Psoas muscle (tissue), 8 donors: ENCODE results near the gene RAB3IL1. TPM values are rescaled to one million over a fixed set of nuclear protein-coding genes. Genes with fewer than 3 reads are reported as not detected.

Experiments
- ATAC-seq, 4 donors: fragments of 200-7000 bp; cut with Tn5 transposase; one replicate each; pipeline ENCODE4 v1.9.1; 2020; ENCODE audit warnings: moderate library complexity in 3 of 4, mild to moderate bottlenecking in 2 of 4
- DNase-seq, 2 donors: peaks; one replicate each; pipeline ENCODE4 v3.0.0-alpha.2; 2020
- H3K27ac ChIP-seq: fragments of 200-600 bp; one replicate; pipeline ENCODE4 v1.8.0; 2022
- H3K27me3 ChIP-seq, 3 donors: fragments of 200-600 bp in 1 of 3; one replicate each; pipeline versions ENCODE4 v1.6.1 to v1.8.0; 2013 to 2022; ENCODE audit warnings: low read length in 2 of 3, mild to moderate bottlenecking in 2 of 3, moderate library complexity in 1 of 3; ENCODE audit not compliant: insufficient read depth in 3 of 3
- H3K36me3 ChIP-seq, 2 donors: fragments of 200-600 bp in 1 of 2; one replicate each; pipeline versions ENCODE4 v1.6.1 to v1.8.0; 2013 to 2022; ENCODE audit warnings: low read depth in 1 of 2, mild to moderate bottlenecking in 1 of 2, moderate library complexity in 1 of 2; ENCODE audit not compliant: insufficient read depth in 1 of 2
- H3K4me1 ChIP-seq: fragments of 200-600 bp; one replicate; pipeline ENCODE4 v1.8.0; 2022
- H3K4me3 ChIP-seq: fragments of 200-600 bp; one replicate; pipeline ENCODE4 v1.8.0; 2022; ENCODE audit warnings: mild to moderate bottlenecking
- H3K9me3 ChIP-seq: fragments of 200-600 bp; one replicate; pipeline ENCODE4 v1.8.0; 2022
- CTCF ChIP-seq: fragments of 200-600 bp; IDR thresholded peaks from one replicate; pipeline ENCODE4 v1.8.0; 2022; ENCODE audit warnings: antibody characterized with exemption
- WGBS, 3 donors: extraction: QIAGEN DNeasy Blood & Tissue Kit; methylation state at CpG; one replicate each; pipeline versions ENCODE4 v1.1.6 to v1.1.7; 2013; 5-methylcytosine and 5-hydroxymethylcytosine counted together
- intact Hi-C, 2 donors: fragments of 100-400 bp; cut with DNase I; formaldehyde crosslinking; loops; one replicate each; pipeline versions ENCODE4 v1.11.0 to v1.14.2; 2022
- polyA plus RNA-seq, 3 donors: library from polyadenylated mRNA; stranded (reverse); fragments of 200-250 nt; gene quantifications; one replicate each; pipeline ENCODE4 v1.2.3, GENCODE V29; 2013
- total RNA-seq, 4 donors: library from RNA; stranded (reverse); fragmentation: NEBNext Ultra II Directional in 2 of 4; extraction: Animal tissue kit (Norgen Biotek cat#: 25700) in 2 of 4; gene quantifications; one replicate each; pipeline versions ENCODE4 v1.2.1 to v1.2.4, GENCODE V29; 2021 to 2023
- donor health status: healthy with polysubstance abuse.
- donor health status: DM: no; HTN: no; CAD: no; lungs with moderate emphysema.
- donor health status: Bipolar disorder and iron deficiency.
- donor health status: healthy.
- donor health status: DM: yes; HTN: yes; CAD: no.
- donor health status: DM: no; HTN: no; CAD: no.
- donor health status: DM: no; HTN: no; CAD: no.
- donor health status: DM: yes; HTN: yes; CAD: no.

The RAB3IL1 gene
- total and polyA plus RNA-seq, 7 donors = 1.7 to 5.9 (median 4.9) TPM

GRCh38 chr11:61923166-61924063 lies 6.0 kb upstream of the RAB3IL1 start:
- peak; percentile 70 to 85 for DNase-seq
- H3K4me3 ChIP-seq = no peak overlapping the region

GRCh38 chr11:61922539-61922938 lies 5.2 kb upstream of the RAB3IL1 start:
- intact Hi-C loops = no loop called here
- TF ChIP-seq CTCF = no peak
- Histone ChIP-seq H3K9me3 (no peaks in the 10 kb centered on the region), H3K36me3 (no peaks in the 10 kb centered on the region), H3K27me3 (peaks cover 0 to 22% (median 7%) of the 10 kb centered on the region in 3 donors), H3K4me1 (peaks cover 7% of the 10 kb centered on the region), H3K4me3 (no peak overlapping the region), H3K27ac (peak overlapping the region; percentile 75)
- WGBS, 3 donors = 42 to 46% (median 43%) methylated on average over 6 of the region's 6 CpGs
- DNase-seq (peak; percentile 90), ATAC-seq (peak; percentile 45 to 69 (median 60))

More at GRCh38 chr11:61923166-61924063, 6.0 kb upstream of the RAB3IL1 start:
- Histone ChIP-seq H3K27me3 (peaks cover 0 to 14% (median 4%) of the 10 kb centered on the region in 3 donors), H3K27ac (peak overlapping the region; percentile 75), H3K4me1 (peaks cover 7% of the 10 kb centered on the region), H3K36me3 (no peaks in the 10 kb centered on the region), H3K9me3 (no peaks in the 10 kb centered on the region)
- ATAC-seq = peak; percentile 59 to 73 (median 72)
- no peak for TF ChIP-seq CTCF
- intact Hi-C loops = no loop called here
- 21 to 33% (median 32%) methylated on average over 18 of the region's 18 CpGs for WGBS, 3 donors

DNA sequence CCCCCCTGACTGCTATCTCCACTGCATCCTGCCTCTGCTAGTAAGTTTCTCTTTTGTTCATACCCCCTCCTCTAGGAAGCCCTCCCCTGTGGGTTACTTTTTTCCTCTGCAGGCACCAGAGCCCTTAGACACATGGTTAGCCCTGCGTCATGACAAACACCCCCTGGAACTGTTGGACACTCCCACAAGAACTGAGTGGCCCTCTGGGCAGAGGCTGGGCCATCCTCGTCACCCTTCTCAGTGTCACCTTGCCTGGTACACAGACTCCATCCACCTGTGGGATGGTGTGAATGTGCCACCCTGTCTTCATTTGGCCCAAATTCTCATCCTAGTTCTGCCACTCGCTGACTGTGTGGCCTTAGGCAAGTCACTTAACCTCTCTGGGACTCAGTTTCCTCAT lies 4.1 kb upstream of the RAB3IL1 start:
- no peak overlapping the region for H3K4me3 ChIP-seq
- no peaks in the 10 kb centered on the region for H3K36me3 ChIP-seq
- intact Hi-C loops = no loop called here
- DNase-seq (no peak), ATAC-seq (no peak)
- H3K9me3 ChIP-seq = no peaks in the 10 kb centered on the region
- peaks cover 0 to 23% (median 8%) of the 10 kb centered on the region in 3 donors for H3K27me3 ChIP-seq
- WGBS, 3 donors = 90 to 94% (median 91%) methylated on average over 3 of the region's 3 CpGs
- no peak overlapping the region for H3K27ac ChIP-seq
- TF ChIP-seq CTCF = no peak
- peaks cover 7% of the 10 kb centered on the region for H3K4me1 ChIP-seq

DNA sequence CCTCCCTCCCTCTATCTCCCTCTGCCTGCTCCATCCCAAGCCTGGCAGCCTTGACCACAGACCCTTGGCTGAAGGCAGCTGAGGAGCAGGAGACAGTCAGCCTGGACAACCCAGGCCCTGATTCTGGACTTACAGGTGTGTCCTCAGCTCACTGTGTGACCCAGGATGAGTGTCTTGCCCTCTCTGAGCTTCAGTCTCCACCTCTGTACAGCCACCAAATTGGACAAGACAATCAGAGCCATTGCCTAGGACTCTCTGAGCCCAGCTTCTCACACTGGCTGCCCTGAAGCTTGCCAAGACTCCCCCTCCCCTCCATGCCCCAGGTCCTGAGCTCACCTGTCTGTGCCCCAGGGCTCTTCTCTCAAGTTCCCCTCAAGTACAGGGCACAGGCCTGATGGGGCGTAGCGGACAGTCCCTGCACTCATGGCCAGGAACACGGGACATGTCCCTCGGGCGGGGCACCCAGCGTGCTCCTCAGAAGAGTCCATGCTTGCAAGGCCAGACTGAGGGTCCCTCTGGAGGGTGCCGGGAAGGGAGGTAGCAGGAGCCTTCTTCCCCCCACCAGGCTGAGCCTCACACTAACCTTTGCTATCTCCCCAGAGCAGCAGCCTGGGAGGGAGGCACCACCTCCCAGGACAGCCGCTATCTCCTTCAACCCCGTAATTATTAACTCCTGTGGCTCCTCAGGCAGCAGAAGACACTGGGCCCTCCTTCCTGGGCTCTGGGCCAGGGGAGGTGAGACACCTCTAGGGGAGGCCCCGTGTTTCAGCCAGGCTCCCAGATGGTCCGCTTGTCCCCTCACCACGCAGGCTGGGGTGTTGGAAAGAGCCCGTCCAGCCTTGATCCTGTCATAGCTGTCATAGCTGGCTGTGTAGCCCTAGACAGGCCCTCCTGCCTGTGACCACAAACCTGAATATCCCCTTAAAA lies 2.6 kb upstream of the RAB3IL1 start:
- intact Hi-C loops = no loop called here
- H3K36me3 ChIP-seq = no peaks in the 10 kb centered on the region
- ATAC-seq = no peak
- peak overlapping the region; percentile 23 for H3K27ac ChIP-seq
- 85 to 92% (median 86%) methylated on average over 11 to 13 of the region's 13 CpGs for WGBS, 3 donors
- peaks cover 0 to 23% (median 8%) of the 10 kb centered on the region in 3 donors for H3K27me3 ChIP-seq
- H3K4me3 ChIP-seq = no peak overlapping the region
- H3K9me3 ChIP-seq = no peaks in the 10 kb centered on the region
- TF ChIP-seq CTCF = no peak
- no peak for DNase-seq
- H3K4me1 ChIP-seq = peaks cover 7% of the 10 kb centered on the region
